GM10248 (cell line): ENCODE results near the gene TCEANC2.
"Not testable (repeated sequence)": the region's sequence is repeated elsewhere in the genome, so short reads cannot be mapped to it uniquely, and the experiment has no call there.

Experiments used
- CTCF ChIA-PET: fragments of 300-600 bp; sonication (Branson Sonifier 250); formaldehyde crosslinking; extraction: SDS; loops from one replicate; lab custom pipeline; 2021; ENCODE audit warnings: antibody characterized with exemption; lab: Yijun Ruan, JAX
- POLR2A ChIA-PET: fragments of 350-650 bp; sonication (Branson Sonifier 250); formaldehyde crosslinking; extraction: SDS; loops from one replicate; lab custom pipeline; 2020; ENCODE audit warnings: antibody characterized with exemption; lab: Yijun Ruan, JAX
- DNase-seq: peaks from one replicate; pipeline ENCODE4 v3.0.0; 2012; ENCODE audit errors: extremely low spot score
- CTCF ChIP-seq: IDR thresholded peaks from 2 replicates; pipeline ENCODE4 v1.5.1; 2012; ENCODE audit warnings: mild to moderate bottlenecking, low read depth; ENCODE audit errors: extremely low read depth, missing control alignments, control extremely low read depth

Gene TCEANC2

GRCh38 chr1:54014009-54014629 is 39.3 kb upstream of the TCEANC2 start:
- ChIA-PET CTCF (interaction anchor here (2.0 kb wide), 1 partner anchor 9 kb away, joined by 6 read pairs; no protein-coding TSS in a partner anchor), POLR2A (no interaction called here)
- TF ChIP-seq CTCF, result no peak
- DNase-seq, result no peak

DNA sequence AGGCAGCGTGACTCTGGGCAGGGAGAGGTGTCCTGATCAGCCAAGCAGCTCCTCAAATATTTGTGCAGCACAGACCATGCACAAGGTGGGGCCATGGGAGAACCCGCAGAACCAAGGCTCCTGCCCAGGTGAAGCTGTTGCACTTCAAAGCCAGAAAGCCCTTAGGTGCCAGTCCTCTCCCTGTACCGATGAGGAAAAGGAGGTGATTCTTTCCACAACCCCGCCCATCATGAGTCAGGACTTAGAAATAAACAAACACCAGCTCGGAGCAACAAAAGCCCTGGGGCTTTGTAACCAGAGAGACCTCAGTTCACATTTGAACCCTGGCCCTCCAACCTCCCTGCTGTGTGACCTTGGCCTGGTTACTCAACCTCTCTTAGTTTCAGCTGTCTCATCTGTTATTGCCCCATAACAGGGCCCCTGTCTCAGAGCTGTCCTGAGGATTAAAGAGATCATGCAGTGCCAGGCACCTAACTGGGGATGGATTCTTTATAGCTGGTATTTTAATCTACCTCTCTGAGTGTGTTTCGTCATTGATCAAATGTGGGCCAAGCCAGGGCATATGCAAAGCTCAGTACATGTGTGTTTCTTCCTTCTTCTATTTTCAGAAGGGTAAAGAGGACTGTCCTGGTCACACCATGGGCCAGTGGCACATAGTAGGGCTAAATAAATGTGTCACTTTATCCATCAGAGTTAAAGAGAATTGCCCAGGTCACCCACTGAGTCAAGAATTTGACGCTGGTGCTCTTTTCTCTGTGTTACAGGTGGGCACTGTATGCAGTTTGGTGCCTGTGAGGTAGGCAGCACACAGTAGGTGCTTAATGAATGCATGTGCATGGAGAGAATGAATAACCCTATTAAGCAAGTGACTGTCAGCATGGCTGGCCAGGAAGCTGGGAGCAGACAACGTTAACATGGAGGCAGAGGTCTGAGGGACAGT is 36.8 kb upstream of the TCEANC2 start:
- TF ChIP-seq CTCF, result no peak
- no peak for DNase-seq
- POLR2A ChIA-PET, result no interaction called here
- CTCF ChIA-PET, result interaction anchor here (1.0 to 1.3 kb wide), 2 partner anchors 11 to 57 kb away, joined by 4 read pairs; no protein-coding TSS in a partner anchor

- TF ChIP-seq CTCF, result no peak
- CTCF ChIA-PET, result no interaction called here
- POLR2A ChIA-PET, result no interaction called here
- DNase-seq, result no peak
Measured at GRCh38 chr1:54017979-54018378, 35.4 kb upstream of the TCEANC2 start, which contains the start of gene LDLRAD1. Gene LDLRAD1, minus strand, starts transcription at chr1:54018186. Its CDS starts 74 bp downstream, at chr1:54018112.

- no peak for TF ChIP-seq CTCF
- no peak for DNase-seq
- CTCF ChIA-PET, result interaction anchor here (1.3 kb wide), 1 partner anchor 63 kb away, joined by 3 read pairs; no protein-coding TSS in a partner anchor
- POLR2A ChIA-PET, result no interaction called here
Measured at GRCh38 chr1:54018635-54019034, 34.8 kb upstream of the TCEANC2 start.

DNA sequence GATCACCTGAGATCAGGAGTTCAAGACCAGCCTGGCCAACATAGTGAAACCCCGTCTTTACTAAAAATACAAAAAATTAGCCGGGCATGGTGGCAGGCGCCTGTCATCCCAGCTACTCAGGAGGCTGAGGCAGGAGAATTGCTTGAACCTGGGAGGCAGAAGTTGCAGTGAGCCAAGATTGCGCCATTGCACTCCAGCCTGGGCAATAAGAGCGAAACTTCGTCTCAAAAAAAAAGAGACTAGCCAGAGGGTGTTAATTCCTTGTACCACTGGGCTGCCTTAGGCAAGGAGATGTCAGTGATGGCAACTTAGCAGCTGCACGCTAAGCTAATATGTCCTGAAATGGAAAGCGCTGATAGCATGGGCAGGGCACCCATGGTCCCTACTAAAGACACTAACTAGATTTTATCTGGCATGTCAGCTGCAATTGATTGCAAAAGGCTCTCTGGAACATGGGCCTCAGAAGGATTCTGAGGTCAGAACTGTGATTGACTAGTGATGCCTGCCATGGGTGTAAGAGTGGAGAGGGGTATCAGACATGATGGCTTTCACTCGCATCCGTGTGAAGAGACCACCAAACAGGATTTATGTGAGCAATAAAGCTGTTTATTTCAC is 33.7 kb upstream of the TCEANC2 start:
- DNase-seq, POLR2A ChIA-PET: not testable (repeated sequence)
- CTCF ChIA-PET, result interaction anchor here (1.3 kb wide), 1 partner anchor 62 kb away, joined by 3 read pairs; no protein-coding TSS in a partner anchor

- POLR2A ChIA-PET, result no interaction called here
- TF ChIP-seq CTCF, result no peak
- CTCF ChIA-PET, result no interaction called here
- DNase-seq, result no peak
Measured at GRCh38 chr1:54024358-54024757, 29.1 kb upstream of the TCEANC2 start.

DNA sequence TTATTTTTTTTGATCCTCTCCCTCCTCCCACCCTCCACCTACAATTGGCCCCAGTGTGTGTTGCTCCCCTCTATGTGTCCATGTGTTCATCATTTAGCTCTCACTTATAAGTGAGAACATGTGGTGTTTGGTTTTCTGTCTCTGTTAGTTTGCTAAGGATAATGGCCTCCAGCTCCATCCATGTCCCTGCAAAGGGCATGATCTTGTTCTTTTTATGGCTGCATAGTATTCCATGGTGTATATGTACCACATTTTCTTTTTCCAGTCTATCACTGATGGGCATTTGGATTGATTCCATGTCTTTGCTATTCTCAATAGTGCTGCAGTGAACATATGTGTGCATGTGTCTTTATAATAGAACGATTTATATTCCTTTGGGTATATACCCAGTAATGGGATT is 28.6 kb upstream of the TCEANC2 start:
- POLR2A ChIA-PET, CTCF ChIA-PET, DNase-seq: not testable (repeated sequence)
